HepG2 (cell line): ENCODE data around the gene LSM2. TPM values are rescaled to one million over a fixed set of nuclear protein-coding genes. Genes with fewer than 3 reads are reported as not detected.

Experiments
- ATAC-seq: fragments of 200-7000 bp; cut with Tn5 transposase; 3 replicates; pipeline ENCODE4 v1.9.1; 2020; ENCODE audit warnings: mild to moderate bottlenecking, moderate library complexity
- BruUV-seq: library from RNA; stranded (reverse); fragments of 400-500 nt; replicated peaks from 2 replicates; lab custom pipeline; 2021; lab: Mats Ljungman, UMichigan
- CTCF ChIA-PET: fragments of 300-600 bp; formaldehyde crosslinking; extraction: SDS; loops from one replicate; lab custom pipeline; 2021; ENCODE audit warnings: low total read pairs, inconsistent platforms, low intra/inter-chr PET ratio; lab: Yijun Ruan, JAX
- POLR2A ChIA-PET: fragments of 350-600 bp; sonication (Branson Sonifier 250); formaldehyde crosslinking; loops from one replicate; lab custom pipeline; 2020; ENCODE audit warnings: antibody characterized with exemption, inconsistent platforms; lab: Yijun Ruan, JAX
- DNase-seq: peaks from one replicate; pipeline ENCODE4 v3.0.0-alpha.2; 2015; ENCODE audit warnings: low spot score
- FAIRE-seq: peaks from 3 replicates; lab custom pipeline; 2011; peaks lifted over from hg19 to GRCh38; lab: Jason Lieb, UNC
- H2AFZ ChIP-seq: one replicate; pipeline ENCODE4 v1.6.1; 2011; ENCODE audit warnings: low read length, inconsistent platforms
- H3K27ac ChIP-seq: fragments of 300-600 bp; 3 replicates; pipeline ENCODE4 v1.8.0; 2011; ENCODE audit warnings: mixed run types, mild to moderate bottlenecking, mixed read lengths, low read length, inconsistent platforms; ENCODE audit not compliant: insufficient read depth; ENCODE audit errors: extremely low read length
- H3K27me3 ChIP-seq, 2 experiments: fragments of 200-600 bp in 1 of 2; 2 replicates in 1 of 2; 3 replicates in 1 of 2; pipeline versions ENCODE4 v1.6.0 to v1.8.0; 2011; ENCODE audit warnings: low read length in 2 of 2, mild to moderate bottlenecking in 2 of 2, moderate library complexity in 2 of 2, inconsistent platforms in 1 of 2; ENCODE audit not compliant: insufficient read depth in 2 of 2, control insufficient read depth in 1 of 2
- H3K36me3 ChIP-seq, 2 experiments: fragments of 200-600 bp in 1 of 2; replicated peaks in 1 of 2; 2 replicates in 1 of 2; 3 replicates in 1 of 2; pipeline versions ENCODE4 v1.5.1 to v1.8.0; 2011; ENCODE audit warnings: low read length in 2 of 2, inconsistent platforms in 1 of 2; ENCODE audit not compliant: insufficient read depth in 2 of 2, control insufficient read depth in 1 of 2
- H3K4me1 ChIP-seq: 2 replicates; pipeline ENCODE4 v1.5.1; 2012; ENCODE audit warnings: low read length, inconsistent platforms; ENCODE audit not compliant: insufficient read depth
- H3K4me2 ChIP-seq: 2 replicates; pipeline ENCODE4 v1.6.0; 2011; ENCODE audit warnings: low read depth, low read length, inconsistent platforms
- H3K4me3 ChIP-seq, 3 experiments: fragments of 200-600 bp in 1 of 3; sonication (generic), shearing (Covaris generic) in 1 of 3; replicated peaks in 1 of 3; 2 replicates each; pipeline ENCODE4 v1.5.1; 2011 to 2016; ENCODE audit warnings: low read length in 3 of 3, inconsistent platforms in 2 of 3, low read depth in 2 of 3, mild to moderate bottlenecking in 2 of 3, control low read depth in 1 of 3, mixed read lengths in 1 of 3; ENCODE audit not compliant: insufficient read depth in 1 of 3
- H3K79me2 ChIP-seq: one replicate; pipeline ENCODE4 v1.6.1; 2011; ENCODE audit warnings: low read length, inconsistent platforms; ENCODE audit not compliant: insufficient read depth
- H3K9ac ChIP-seq: 2 replicates; pipeline ENCODE4 v1.6.0; 2011; ENCODE audit warnings: mild to moderate bottlenecking, low read depth, low read length, inconsistent platforms; ENCODE audit not compliant: insufficient read depth
- H3K9me3 ChIP-seq: 2 replicates; pipeline ENCODE4 v1.5.1; 2012; ENCODE audit warnings: mild to moderate bottlenecking, low read length
- H4K20me1 ChIP-seq: 2 replicates; pipeline ENCODE4 v1.6.0; 2011; ENCODE audit warnings: inconsistent platforms, mild to moderate bottlenecking, low read length, moderate library complexity; ENCODE audit not compliant: insufficient read depth
- NR2C2 ChIP-seq: sonication (generic); formaldehyde crosslinking; IDR thresholded peaks from 2 replicates; pipeline ENCODE4 v1.4.0; 2020; ENCODE audit warnings: missing genetic modification reagents, mild to moderate bottlenecking, moderate library complexity, borderline replicate concordance
- PITX1 ChIP-seq: sonication (generic); formaldehyde crosslinking; IDR thresholded peaks from 2 replicates; pipeline ENCODE4 v1.5.1; 2020; ENCODE audit warnings: mild to moderate bottlenecking, missing genetic modification reagents
- RBFOX2 ChIP-seq: fragments of 200-400 bp; formaldehyde crosslinking; IDR thresholded peaks from 2 replicates; pipeline ENCODE4 v1.6.1; 2017; ENCODE audit warnings: low read depth, mild to moderate bottlenecking, low read length
- SRF ChIP-seq: IDR thresholded peaks from 2 replicates; pipeline ENCODE4 v1.6.1; 2011; ENCODE audit warnings: mild to moderate bottlenecking, low read depth, low read length, moderate library complexity
- ZNF768 ChIP-seq: sonication (generic); formaldehyde crosslinking; IDR thresholded peaks from 2 replicates; pipeline ENCODE4 v1.4.0; 2020; ENCODE audit warnings: missing genetic modification reagents
- ZNF790 ChIP-seq: sonication (generic); formaldehyde crosslinking; IDR thresholded peaks from 2 replicates; pipeline ENCODE4 v1.8.0; 2022; ENCODE audit warnings: missing genetic modification reagents, mild to moderate bottlenecking, borderline replicate concordance
- ZNF839 ChIP-seq: sonication (generic); formaldehyde crosslinking; IDR thresholded peaks from 2 replicates; pipeline ENCODE4 v1.4.0; 2020; ENCODE audit warnings: missing genetic modification reagents, mild to moderate bottlenecking, borderline replicate concordance
- WGBS: methylation state at CpG from one replicate; pipeline ENCODE4 v1.1.6; 2017; ENCODE audit warnings: low lambda C conversion rate; 5-methylcytosine and 5-hydroxymethylcytosine counted together
- in situ Hi-C: cut with HindIII; loops from 2 replicates; pipeline ENCODE4 v1.10.0; 2017; ENCODE audit warnings: low pct_unique_long_range_greater_than_20kb; ENCODE audit not compliant: extremely low pct_ligation_motif_present
- intact Hi-C: fragments of 100-400 bp; cut with micrococcal nuclease; formaldehyde crosslinking; loops from one replicate; pipeline ENCODE4 v1.10.0; 2022; ENCODE audit not compliant: unreplicated experiment
- polyA plus RNA-seq, 8 experiments: library from polyadenylated mRNA; depleted of rRNA in 3 of 8; stranded (reverse) in 7 of 8; unstranded in 1 of 8; fragments of >200 nt; fragmentation: Illumina TruSeq in 4 of 8; extraction: Trizol in 4 of 8; gene quantifications; 2 replicates each; pipeline versions ENCODE4 v1.2.1 to v1.2.3, GENCODE V29; 2011 to 2016; ENCODE audit warnings: low read depth in 4 of 8, missing spikeins in 1 of 8, mixed read lengths in 1 of 8; ENCODE audit not compliant: insufficient read depth in 1 of 8
- total RNA-seq, 5 experiments: library from RNA; depleted of rRNA; stranded (reverse); fragments of >200 nt; fragmentation: Illumina TruSeq; extraction: Trizol; gene quantifications; 2 replicates each; pipeline ENCODE4 v1.2.3, GENCODE V29; 2016; ENCODE audit warnings: low read depth in 1 of 5
- TF ChIP-seq, protein P1 (sequence below): sonication (generic); formaldehyde crosslinking; IDR thresholded peaks from 2 replicates; pipeline ENCODE4 v1.5.1; 2020; ENCODE audit warnings: missing genetic modification reagents, mild to moderate bottlenecking, borderline replicate concordance
- TF ChIP-seq, protein P2 (sequence below): sonication (generic); formaldehyde crosslinking; conservative IDR thresholded peaks from 2 replicates; pipeline ENCODE4 v1.4.0; 2020; ENCODE audit warnings: missing genetic modification reagents
- TF ChIP-seq, protein P3 (sequence below): IDR thresholded peaks from 2 replicates; pipeline ENCODE4 v1.6.1; 2018; ENCODE audit warnings: missing genetic modification reagents
- TF ChIP-seq, protein P4 (sequence below): sonication (generic); formaldehyde crosslinking; IDR thresholded peaks from 2 replicates; pipeline ENCODE4 v1.4.0; 2020; ENCODE audit warnings: mild to moderate bottlenecking, missing genetic modification reagents, borderline replicate concordance
- TF ChIP-seq, protein P5 (sequence below): sonication (generic); formaldehyde crosslinking; IDR thresholded peaks from 2 replicates; pipeline ENCODE4 v1.8.0; 2022; ENCODE audit warnings: mild to moderate bottlenecking, missing genetic modification reagents, moderate library complexity

Gene LSM2
- total and polyA plus RNA-seq, 2 of the 13 experiments (the other 11 are each of a cell fraction or from before 2014, with no cell fraction given): 69.4 to 90.5 TPM

DNA sequence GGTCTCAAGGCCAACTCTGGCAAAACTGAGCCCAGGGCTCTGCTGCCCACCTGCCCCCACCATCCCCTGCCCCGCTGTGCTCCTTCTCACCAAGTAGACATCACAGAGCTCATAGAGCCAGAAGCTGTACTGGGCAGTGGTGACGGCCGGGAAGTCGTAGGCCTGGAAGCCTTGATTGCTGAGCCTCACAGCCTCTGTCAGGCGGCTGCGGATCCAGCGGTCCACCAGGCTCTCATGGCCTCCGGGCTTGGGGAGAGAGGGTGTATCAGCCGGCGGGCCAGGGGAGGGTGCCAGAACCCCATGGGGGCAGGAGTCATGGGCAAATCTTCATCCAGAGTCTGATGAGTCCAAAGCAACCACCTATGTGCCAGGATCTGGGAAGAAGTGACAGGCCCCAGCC is 26.9 kb downstream of the LSM2 start (continued):
- TF ChIP-seq, protein P1, sequence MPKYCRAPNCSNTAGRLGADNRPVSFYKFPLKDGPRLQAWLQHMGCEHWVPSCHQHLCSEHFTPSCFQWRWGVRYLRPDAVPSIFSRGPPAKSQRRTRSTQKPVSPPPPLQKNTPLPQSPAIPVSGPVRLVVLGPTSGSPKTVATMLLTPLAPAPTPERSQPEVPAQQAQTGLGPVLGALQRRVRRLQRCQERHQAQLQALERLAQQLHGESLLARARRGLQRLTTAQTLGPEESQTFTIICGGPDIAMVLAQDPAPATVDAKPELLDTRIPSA (CRISPR knock-in tag): no peak
- TF ChIP-seq PITX1 (CRISPR knock-in tag): no peak

DNA sequence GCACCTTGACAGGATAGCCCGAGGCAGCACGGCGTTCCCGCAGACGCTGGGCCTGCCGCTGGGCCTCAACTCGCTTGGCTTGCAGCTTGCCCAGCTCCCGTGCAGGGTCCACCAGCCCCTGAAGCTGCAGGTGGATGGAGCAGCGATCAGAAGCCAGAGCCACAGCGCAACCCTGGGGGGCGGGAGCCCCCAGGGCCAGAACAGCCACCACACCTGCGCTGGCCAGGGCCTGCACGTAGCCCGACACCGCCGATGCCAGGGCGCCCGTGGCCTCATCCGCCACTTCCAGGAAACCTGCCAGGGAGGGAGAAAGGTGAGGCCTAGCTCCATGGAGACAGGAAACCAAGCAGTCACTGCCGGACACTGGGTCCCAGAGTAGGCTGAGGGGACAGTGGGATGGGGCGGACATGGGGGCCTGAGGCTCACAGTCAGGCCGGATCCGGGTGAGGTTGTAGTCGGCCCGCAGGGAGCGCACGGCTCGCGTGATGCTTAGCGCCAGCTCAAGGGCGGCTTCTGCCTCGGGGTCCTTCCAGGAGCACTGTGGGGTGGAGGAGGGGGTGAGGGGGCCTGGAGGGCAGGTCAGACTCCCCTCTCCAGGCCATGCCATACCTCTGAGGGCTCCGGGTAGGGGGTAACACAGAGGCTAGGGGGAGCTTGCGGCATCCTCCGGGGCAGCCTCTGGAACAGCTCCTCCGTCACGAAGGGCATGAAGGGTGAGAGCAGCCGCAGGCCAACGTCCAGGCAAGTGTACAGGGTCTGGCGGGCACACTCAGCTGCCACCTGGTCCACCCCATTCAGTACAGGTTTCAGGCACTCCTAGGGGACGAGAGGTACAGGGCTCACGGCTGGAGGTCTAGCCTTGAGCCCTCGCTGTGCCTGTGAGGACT is 27.5 kb downstream of the LSM2 start:
- no peak for FAIRE-seq
- no peak for DNase-seq
- no TSS peak for BruUV-seq
- H2AFZ ChIP-seq: no peak overlapping the region
- no peak for ATAC-seq
- in situ Hi-C loops: no loop called here
- H3K9ac ChIP-seq: no peak overlapping the region
- ChIA-PET POLR2A (interaction anchor here (1.1 to 8.2 kb wide), 15 partner anchors 8 to 126 kb away, joined by 3 to 66 read pairs (median 10); partner anchors contain the start of genes BAG6, CLIC1, HSPA1A and HSPA1B), CTCF (no interaction called here)
- H3K4me1 ChIP-seq: peaks cover 47% of the 10 kb centered on the region
- no peak overlapping the region for H3K4me3 ChIP-seq
- no peaks in the 10 kb centered on the region for H3K9me3 ChIP-seq
- H3K27me3 ChIP-seq: no peaks in the 10 kb centered on the region
- H3K79me2 ChIP-seq: no peaks in the 10 kb centered on the region
- no peaks in the 10 kb centered on the region for H4K20me1 ChIP-seq
- intact Hi-C loops: loop anchor here (10.0 kb wide), 1 partner anchor 146 kb away; the partner anchor contains the start of gene C2
- 0 out of 2 replicates have a peak overlapping the region, but pooled peaks have one; percentile 88 for H3K4me2 ChIP-seq
- 97% methylated on average over 14 of the region's 43 CpGs for WGBS
- H3K27ac ChIP-seq: peak overlapping the region; percentile 70
- peaks cover 36 to 42% of the 10 kb centered on the region in 2 experiments for H3K36me3 ChIP-seq
- TF ChIP-seq ZNF790 (no peak), ZNF839 (CRISPR knock-in tag) (0 out of 2 replicates have a peak, but pooled peaks have one; percentile 62), RBFOX2 (peak; percentile 66), NR2C2 (CRISPR knock-in tag) (no peak), SRF (no peak), ZNF768 (CRISPR knock-in tag) (peak; percentile 28; the same call in 1 of the 2 replicates)
- TF ChIP-seq, protein P2, sequence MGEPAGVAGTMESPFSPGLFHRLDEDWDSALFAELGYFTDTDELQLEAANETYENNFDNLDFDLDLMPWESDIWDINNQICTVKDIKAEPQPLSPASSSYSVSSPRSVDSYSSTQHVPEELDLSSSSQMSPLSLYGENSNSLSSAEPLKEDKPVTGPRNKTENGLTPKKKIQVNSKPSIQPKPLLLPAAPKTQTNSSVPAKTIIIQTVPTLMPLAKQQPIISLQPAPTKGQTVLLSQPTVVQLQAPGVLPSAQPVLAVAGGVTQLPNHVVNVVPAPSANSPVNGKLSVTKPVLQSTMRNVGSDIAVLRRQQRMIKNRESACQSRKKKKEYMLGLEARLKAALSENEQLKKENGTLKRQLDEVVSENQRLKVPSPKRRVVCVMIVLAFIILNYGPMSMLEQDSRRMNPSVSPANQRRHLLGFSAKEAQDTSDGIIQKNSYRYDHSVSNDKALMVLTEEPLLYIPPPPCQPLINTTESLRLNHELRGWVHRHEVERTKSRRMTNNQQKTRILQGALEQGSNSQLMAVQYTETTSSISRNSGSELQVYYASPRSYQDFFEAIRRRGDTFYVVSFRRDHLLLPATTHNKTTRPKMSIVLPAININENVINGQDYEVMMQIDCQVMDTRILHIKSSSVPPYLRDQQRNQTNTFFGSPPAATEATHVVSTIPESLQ (CRISPR knock-in tag): no peak
- TF ChIP-seq, protein P3, sequence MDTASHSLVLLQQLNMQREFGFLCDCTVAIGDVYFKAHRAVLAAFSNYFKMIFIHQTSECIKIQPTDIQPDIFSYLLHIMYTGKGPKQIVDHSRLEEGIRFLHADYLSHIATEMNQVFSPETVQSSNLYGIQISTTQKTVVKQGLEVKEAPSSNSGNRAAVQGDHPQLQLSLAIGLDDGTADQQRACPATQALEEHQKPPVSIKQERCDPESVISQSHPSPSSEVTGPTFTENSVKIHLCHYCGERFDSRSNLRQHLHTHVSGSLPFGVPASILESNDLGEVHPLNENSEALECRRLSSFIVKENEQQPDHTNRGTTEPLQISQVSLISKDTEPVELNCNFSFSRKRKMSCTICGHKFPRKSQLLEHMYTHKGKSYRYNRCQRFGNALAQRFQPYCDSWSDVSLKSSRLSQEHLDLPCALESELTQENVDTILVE (CRISPR knock-in tag): no peak
- TF ChIP-seq, protein P4, sequence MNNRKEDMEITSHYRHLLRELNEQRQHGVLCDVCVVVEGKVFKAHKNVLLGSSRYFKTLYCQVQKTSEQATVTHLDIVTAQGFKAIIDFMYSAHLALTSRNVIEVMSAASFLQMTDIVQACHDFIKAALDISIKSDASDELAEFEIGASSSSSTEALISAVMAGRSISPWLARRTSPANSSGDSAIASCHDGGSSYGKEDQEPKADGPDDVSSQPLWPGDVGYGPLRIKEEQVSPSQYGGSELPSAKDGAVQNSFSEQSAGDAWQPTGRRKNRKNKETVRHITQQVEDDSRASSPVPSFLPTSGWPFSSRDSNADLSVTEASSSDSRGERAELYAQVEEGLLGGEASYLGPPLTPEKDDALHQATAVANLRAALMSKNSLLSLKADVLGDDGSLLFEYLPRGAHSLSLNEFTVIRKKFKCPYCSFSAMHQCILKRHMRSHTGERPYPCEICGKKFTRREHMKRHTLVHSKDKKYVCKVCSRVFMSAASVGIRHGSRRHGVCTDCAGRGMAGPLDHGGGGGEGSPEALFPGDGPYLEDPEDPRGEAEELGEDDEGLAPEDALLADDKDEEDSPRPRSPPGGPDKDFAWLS (CRISPR knock-in tag): no peak
- TF ChIP-seq, protein P5, sequence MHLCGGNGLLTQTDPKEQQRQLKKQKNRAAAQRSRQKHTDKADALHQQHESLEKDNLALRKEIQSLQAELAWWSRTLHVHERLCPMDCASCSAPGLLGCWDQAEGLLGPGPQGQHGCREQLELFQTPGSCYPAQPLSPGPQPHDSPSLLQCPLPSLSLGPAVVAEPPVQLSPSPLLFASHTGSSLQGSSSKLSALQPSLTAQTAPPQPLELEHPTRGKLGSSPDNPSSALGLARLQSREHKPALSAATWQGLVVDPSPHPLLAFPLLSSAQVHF: no peak
